ENCODE measurements around the gene B3GAT1. TPM values are rescaled to one million over a fixed set of nuclear protein-coding genes. Genes with fewer than 3 reads are reported as not detected.

B3GAT1 gene
- polyA plus RNA-seq, 1 of the 3 experiments (the other 2 are of a cell fraction): 0.15 TPM

- Histone ChIP-seq H2AFZ (ENCODE audit: low read depth) (no peak overlapping the region), H3K27me3 (ENCODE audit: insufficient read depth) (no peaks in the 10 kb centered on the region), H3K9me2 (no peaks in the 10 kb centered on the region), H3K36me3 (replicated peaks in 1 of 2; ENCODE audit: control insufficient read depth in 1 of 2, insufficient read depth in 2 of 2, low read length in 1 of 2) (no peaks in the 10 kb centered on the region), H3F3A (replicated peaks; ENCODE audit: insufficient read depth) (no peaks in the 10 kb centered on the region), H3K4me2 (no peak overlapping the region), H4K20me1 (ENCODE audit: insufficient read depth) (no peaks in the 10 kb centered on the region), H3K27ac (ENCODE audit: low read depth in 2 of 2, low read length in 1 of 2) (no peak overlapping the region), H3K79me2 (ENCODE audit: insufficient read depth) (no peaks in the 10 kb centered on the region), H3K9ac (no peak overlapping the region), H3K4me3 (ENCODE audit: low read depth in 2 of 2, low read length in 1 of 2) (no peak overlapping the region), H3K4me1 (ENCODE audit: control insufficient read depth in 1 of 2, insufficient read depth in 2 of 2, low read depth in 1 of 2, low read length in 1 of 2) (no peaks in the 10 kb centered on the region; a peak in 1 of 4 replicates), H3K9me3 (no peaks in the 10 kb centered on the region)
- POLR2A ChIA-PET: interaction anchor here (0.5 kb wide), 1 partner anchor 19 kb away, joined by 3 read pairs; no protein-coding TSS in a partner anchor
- DNase-seq: no peak
- CTCF ChIA-PET: interaction anchor here (1.6 kb wide), 1 partner anchor 205 kb away, joined by 6 read pairs; no protein-coding TSS in a partner anchor
- TF ChIP-seq FOSL2 (IDR thresholded peaks at IDR 0.05; ENCODE audit: borderline replicate concordance, low read depth) (no peak), FOXJ3 (CRISPR knock-in tag; IDR thresholded peaks at IDR 0.05) (no peak), RCOR1 (IDR thresholded peaks at IDR 0.05; ENCODE audit: low read length) (no peak), USF2 (IDR thresholded peaks at IDR 0.05; ENCODE audit: borderline replicate concordance, low read depth, low read length) (no peak)
- WGBS (ENCODE audit: low lambda C conversion rate): 65% methylated on average over 7 of the region's 14 CpGs
Measured at GRCh38 chr11:134373591-134374052, 38.4 kb downstream of the B3GAT1 start.

DNA sequence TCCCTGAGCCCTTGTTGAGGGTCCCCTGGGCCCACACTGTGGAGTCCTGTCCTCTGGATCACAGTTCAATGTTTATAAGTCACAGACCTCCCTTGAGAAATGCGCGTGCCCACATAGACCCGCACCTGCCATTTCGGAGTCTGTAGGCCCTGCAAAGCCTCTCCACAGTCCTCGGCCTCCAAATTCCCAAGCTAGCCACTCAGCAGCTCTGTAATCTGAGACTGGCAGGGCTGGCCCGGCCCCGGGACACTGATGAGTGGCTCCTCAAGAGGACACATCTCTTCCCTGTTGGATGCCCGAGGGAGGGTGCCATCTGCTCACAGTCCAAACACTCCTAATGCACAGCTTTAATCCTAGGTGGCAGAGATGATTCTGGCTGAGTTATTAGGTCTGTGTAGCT lies 39.1 kb downstream of the B3GAT1 start:
- Histone ChIP-seq H2AFZ (ENCODE audit: low read depth) (no peak overlapping the region), H3K9ac (no peak overlapping the region), H3K4me2 (no peak overlapping the region), H3K79me2 (ENCODE audit: insufficient read depth) (no peaks in the 10 kb centered on the region), H3K27ac (ENCODE audit: low read depth in 2 of 2, low read length in 1 of 2) (no peak overlapping the region), H3K36me3 (replicated peaks in 1 of 2; ENCODE audit: control insufficient read depth in 1 of 2, insufficient read depth in 2 of 2, low read length in 1 of 2) (no peaks in the 10 kb centered on the region), H4K20me1 (ENCODE audit: insufficient read depth) (no peaks in the 10 kb centered on the region), H3K9me3 (no peaks in the 10 kb centered on the region), H3K4me3 (ENCODE audit: low read depth in 2 of 2, low read length in 1 of 2) (no peak overlapping the region), H3F3A (replicated peaks; ENCODE audit: insufficient read depth) (no peaks in the 10 kb centered on the region), H3K27me3 (ENCODE audit: insufficient read depth) (no peaks in the 10 kb centered on the region), H3K4me1 (ENCODE audit: control insufficient read depth in 1 of 2, insufficient read depth in 2 of 2, low read depth in 1 of 2, low read length in 1 of 2) (no peaks in the 10 kb centered on the region), H3K9me2 (no peaks in the 10 kb centered on the region)
- ChIA-PET CTCF (interaction anchor here (1.6 kb wide), 1 partner anchor 206 kb away, joined by 6 read pairs; no protein-coding TSS in a partner anchor), POLR2A (interaction anchor here (0.5 kb wide), 1 partner anchor 18 kb away, joined by 3 read pairs; no protein-coding TSS in a partner anchor)
- 86% methylated on average over 4 of the region's 8 CpGs for WGBS (ENCODE audit: low lambda C conversion rate)
- TF ChIP-seq, protein P1, sequence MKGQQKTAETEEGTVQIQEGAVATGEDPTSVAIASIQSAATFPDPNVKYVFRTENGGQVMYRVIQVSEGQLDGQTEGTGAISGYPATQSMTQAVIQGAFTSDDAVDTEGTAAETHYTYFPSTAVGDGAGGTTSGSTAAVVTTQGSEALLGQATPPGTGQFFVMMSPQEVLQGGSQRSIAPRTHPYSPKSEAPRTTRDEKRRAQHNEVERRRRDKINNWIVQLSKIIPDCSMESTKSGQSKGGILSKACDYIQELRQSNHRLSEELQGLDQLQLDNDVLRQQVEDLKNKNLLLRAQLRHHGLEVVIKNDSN (IDR thresholded peaks at IDR 0.05; ENCODE audit: borderline replicate concordance, low read depth): no peak
- TF ChIP-seq NFIC (IDR thresholded peaks at IDR 0.05; ENCODE audit: borderline replicate concordance) (no peak), RFX5 (IDR thresholded peaks at IDR 0.05; ENCODE audit: low read length) (no peak), YY1 (IDR thresholded peaks at IDR 0.05; ENCODE audit: low read depth) (no peak), USF2 (IDR thresholded peaks at IDR 0.05; ENCODE audit: borderline replicate concordance, low read depth, low read length) (no peak)
- DNase-seq: no peak

Data from SK-N-SH (cell line).